LHCN-M2 (cell line): Measurements from ENCODE around the gene FRMPD2. TPM values are rescaled to one million over a fixed set of nuclear protein-coding genes. Genes with fewer than 3 reads are reported as not detected.
"Not testable (repeated sequence)": the region's sequence is repeated elsewhere in the genome, so short reads cannot be mapped to it uniquely, and the experiment has no call there.

ENCODE experiments used
- DNase-seq: peaks from one replicate; pipeline ENCODE4 v3.0.0-alpha.2; 2012; ENCODE audit warnings: low read depth
- total RNA-seq: library from RNA; depleted of rRNA; stranded (reverse); fragments of >200 nt; gene quantifications from 2 replicates; pipeline ENCODE4 v1.2.3, GENCODE V29; 2014

FRMPD2 gene
- total RNA-seq, 1 experiment from 2014 or later, result not detected

DNA sequence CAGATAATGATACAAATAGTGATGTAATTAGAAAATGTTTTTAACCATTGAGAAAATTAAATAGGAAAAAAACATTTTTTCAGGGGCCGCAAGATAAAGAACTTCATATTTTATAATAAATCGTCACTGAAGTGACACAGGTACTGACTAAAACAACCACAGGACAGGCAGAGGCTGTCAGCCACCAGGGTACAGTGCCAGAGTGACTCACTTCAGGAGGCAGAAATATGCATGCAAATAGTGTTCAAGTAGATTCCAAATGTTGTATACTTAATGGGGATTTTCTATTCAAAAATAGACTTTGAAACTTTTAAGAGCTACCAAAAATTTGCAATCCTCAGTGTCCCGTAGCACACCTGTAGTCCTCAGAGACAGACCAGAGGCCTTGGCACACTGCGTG is 68.6 kb downstream of the FRMPD2 start:
- DNase-seq, result no peak

DNA sequence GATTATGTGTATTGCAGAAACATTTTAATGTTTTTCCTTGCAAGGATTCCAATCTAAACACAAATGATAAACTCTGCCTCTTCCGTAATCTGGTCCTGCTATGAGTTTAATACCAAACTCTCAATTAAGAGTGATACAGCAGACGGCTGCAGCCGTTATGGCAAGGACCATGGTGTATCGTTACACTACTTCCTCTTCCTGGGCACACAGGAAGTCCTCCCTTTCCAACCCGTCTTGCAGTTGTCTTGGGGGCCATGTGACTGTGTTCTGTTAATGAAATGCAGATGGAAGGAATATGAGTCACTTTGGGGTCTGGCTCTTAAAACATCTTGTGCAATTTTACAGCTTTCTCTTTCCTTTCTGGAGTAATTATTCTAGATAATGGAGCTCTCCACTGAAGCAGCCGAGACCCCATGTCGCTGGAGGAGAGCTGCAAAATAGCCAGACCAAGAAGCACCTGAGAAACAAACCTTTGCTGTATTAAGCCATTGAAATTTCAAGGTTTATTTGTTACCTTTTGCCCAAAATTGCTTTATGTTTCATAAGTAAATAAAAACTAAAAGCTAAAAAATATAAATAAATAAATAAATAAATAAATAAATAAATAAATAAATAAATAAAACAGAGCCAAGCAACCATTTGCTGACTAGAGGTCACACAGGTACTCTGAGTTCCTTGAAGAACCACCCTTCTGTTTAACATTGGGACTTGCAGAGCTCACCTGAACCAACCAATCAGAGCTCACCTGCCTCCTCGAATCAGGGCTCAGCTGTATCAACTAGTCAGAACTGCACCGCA is 74.7 kb downstream of the FRMPD2 start:
- DNase-seq, result peak; percentile 38

DNA sequence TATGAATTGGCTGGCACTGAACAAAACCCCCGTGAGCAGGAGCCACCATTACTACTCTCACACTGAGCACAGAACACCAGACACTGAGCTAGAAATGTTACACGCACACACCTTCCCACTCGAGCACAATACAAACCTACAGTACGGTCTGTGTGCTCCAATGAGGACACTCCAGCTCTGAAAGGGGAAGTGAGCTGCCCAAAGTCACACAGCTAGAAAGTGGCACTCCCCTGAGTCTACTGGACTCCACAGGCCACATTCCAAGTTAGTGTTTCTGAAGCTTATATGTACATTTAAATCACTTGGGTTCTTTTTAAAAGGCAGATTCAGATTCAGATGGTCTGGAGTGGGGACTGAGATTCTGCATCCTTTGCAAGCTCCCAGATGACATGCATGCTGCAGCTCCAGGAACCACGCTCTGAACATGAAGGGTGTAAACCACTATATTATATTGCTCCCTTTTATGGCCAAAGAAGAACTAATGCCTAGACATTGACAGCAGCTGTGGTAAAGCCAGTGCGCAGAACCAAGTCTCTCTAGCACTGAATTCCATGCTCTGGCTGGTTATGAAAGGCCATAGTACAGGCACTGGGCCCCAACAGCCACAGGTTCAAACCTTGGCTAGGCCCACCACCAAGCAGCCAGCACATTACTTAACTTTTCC is 77.1 kb downstream of the FRMPD2 start:
- no peak for DNase-seq

DNA sequence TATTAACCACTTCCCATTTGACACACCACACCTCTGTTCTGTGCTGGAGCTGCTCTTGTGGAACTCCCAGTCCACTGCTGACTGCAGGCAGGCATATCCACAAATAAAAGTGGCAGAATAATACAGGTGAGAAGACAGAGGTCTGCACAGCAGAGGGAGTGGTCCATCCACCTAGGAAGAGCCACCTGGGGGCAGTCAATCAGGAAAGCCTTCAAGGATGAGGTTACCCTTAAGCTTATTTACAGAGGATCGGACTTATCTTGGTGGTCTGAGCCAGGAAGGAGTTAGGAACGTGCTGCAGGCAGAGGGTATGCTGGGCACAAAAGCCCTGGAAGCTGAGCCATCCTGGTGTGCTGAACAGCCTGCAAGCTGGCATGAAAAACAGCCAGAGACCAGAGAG is 78.7 kb downstream of the FRMPD2 start:
- DNase-seq, result no peak

DNA sequence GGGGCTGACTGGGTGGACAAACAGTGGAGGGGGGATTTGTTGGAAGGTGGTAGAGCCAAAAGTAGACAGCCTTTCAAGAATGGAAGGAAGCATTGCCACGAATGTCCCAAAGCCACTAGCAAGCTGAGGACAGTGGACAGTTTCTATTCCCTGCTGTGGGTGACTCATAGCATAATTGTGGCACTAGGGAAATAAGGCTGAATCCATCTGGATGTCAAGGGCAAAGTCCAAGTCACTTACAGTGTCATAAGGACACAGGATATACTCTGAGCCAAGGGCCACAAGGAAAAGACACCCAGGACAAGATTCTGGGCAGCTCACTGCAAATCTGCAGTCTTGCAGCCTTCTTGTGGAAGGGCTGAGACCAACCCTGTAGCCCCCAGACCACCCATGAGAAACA is 79.7 kb downstream of the FRMPD2 start:
- no peak for DNase-seq

DNA sequence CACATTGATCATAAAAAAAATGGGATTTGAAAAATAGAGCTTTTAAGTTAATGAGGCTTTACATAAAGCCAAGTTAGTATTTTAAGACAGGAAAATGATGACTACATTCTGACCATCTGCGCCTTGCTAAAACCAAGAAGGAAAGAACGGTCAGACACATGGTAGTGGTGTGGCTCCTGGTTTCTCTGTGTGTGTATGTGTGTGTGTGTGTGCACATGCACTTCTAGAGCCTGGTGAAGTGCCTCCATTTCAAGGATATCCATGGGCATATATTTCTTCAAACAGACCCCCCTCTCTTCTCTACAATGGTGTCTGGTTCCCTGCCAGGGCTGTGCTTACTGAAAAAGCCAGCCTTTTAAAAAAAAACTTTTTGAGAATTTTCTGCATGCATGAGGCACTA is 80.9 kb downstream of the FRMPD2 start:
- no peak for DNase-seq

DNA sequence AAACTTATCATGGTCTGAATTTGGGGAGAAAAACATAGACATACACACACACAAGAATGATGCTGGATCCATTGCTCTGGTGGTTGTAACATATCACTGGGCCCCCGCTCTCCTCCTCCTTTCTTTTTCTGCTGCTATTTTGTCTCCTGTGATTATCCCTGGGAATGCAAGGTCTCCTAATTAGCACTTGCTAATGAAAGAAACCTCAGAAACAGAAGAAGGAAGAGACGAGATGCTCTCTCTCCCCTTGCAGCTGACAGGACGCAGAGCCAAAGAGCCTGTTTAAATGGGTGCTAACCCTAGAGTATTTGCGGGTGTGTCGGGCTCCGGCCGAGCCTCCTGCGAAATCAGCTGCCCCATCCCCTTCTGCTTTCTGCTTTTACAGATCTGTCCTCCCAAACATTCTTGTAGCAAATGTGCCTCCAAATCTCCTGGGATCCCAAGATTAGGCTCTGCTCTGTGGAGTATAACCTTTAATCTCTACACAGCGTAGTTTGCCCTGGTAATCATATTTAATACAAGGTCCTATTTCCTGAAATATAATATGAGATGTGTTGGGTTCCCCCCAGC is 81.5 kb downstream of the FRMPD2 start:
- no peak for DNase-seq

DNA sequence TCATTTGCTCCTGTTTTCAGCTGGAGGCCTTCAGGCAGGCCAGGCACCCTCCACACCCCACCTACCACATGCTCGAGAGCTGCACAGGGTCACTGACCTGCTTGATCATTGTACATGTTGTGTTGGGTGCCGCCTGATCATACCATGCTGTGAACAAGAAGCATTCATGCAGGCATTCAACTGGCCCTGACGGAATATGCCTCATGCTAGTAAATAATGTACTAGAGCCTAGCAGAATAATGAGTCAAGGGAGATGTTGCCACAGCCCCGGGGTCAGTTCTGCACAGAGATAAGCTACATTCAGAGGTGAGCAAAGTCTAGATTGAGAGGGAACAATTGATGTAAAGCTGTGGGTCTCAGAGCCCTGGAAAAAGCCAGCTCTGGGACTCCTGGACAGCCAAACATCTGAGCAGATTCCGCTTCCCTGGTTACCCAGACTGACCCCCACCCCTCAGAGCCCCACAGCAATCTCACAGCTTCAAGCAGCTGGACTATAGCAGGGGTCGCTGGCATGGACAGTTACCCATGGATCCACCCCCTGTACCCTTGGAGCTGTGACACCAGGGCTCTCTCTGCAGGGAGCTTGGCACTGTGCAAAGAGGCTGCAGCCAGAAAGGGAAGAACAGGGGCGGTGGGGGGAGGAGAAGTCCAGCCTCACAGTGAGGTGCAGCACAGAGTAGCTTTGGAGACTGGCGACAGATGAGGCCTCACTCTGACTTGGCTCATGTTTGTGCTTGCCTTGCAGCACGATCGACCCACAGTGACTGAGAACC is 86.6 kb downstream of the FRMPD2 start:
- no peak for DNase-seq

DNA sequence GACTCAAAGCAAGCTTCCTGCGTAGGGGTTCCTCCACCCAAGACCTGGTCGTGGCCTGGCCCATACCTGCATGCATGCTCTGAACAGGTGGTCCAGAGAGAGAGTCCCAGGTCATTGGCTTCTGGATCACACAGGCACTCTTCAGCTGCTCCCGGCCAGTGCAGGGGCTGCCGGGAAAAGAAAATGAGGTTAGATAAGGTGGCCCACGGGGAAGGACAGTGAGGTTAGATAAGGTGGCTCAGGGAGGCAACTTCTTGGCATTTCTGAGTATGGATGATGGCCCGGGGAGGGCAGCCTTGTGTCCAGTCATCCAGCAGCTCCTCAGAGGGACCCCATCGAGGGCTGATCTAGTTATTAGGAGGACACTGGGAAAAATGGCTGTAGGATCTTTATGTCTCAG is 87.4 kb downstream of the FRMPD2 start:
- no peak for DNase-seq

DNA sequence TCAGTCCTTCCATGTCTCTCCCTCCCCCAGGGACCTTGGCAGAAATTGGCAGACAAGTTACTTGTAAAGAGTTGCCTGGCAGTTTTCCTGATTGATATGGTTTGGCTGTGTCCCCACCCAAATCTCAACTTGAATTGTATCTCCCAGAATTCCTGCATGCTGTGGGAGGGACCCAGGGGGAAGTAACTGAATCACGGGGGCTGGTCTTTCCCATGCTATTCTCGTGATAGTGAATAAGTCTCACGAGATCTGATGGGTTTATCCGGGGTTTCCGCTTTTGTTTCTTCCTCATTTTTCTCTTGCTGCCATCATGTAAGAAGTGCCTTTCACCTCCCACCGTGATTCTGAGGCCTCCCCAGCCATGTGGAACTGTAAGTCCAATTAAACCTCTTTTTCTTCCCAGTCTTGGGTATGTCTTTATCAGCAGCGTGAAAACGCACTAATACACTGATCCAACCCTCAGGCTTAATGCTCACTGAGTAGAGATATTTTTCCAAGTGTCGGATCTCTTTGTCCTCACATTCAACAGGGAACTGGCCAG is 88.2 kb downstream of the FRMPD2 start:
- DNase-seq, result not testable (repeated sequence)

DNA sequence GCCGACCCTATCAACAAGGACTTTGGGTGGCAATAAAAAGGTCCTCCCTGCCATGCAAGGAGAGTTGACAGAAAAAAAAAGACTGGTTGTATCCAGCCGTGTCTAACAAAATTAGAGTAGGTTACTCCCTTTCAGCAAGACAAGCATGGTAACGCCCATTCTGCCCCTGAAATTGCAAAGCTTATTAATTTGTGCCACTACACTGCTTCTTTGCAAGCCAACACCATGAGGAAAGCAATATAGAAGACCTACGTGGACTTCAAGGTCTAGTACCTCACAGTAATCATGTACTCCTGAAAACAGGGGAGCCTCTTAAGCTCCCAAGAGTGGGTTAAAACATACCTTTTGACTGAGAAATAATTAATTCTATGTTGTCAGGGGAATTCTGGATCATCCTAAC is 90.3 kb downstream of the FRMPD2 start:
- DNase-seq, result no peak

DNA sequence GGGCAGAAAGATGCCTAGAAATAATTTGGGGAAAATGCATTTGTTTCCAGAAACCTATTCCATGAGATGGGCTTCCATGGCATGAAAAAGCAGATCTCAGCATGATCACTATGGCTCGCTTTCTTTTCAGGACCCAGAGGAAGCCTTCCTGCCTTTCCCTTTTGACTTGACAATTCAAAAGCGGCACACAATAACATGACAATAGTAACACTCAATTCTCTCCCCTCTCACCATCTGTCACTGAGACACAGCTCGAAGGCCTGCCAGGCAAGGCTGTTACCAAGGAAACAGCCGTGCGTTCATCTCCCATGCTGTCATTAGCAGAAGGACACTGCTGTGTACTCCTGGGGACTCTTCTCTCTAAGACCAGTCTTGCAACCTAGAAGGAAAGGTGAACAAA is 101.8 kb downstream of the FRMPD2 start:
- not testable (repeated sequence) for DNase-seq

DNA sequence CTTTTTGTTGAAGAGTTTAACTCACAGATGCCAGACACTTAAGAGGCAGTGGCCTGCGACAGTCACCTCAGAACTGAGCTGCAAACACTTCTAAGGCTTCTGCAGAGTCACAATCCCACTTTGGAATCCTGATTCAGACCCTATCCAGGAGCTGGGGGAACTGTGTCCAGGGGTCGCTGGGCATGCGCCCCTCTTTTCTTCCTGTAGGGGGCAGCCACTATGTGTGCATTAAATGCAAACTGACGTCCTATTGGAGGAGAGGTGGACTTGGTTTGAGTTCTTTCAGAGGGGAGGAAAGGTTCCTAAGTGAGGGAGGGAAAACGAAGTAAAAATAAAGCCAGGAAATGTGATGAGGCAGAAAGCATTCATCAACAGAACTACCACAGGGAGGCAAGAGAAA is 113.8 kb downstream of the FRMPD2 start:
- not testable (repeated sequence) for DNase-seq

DNA sequence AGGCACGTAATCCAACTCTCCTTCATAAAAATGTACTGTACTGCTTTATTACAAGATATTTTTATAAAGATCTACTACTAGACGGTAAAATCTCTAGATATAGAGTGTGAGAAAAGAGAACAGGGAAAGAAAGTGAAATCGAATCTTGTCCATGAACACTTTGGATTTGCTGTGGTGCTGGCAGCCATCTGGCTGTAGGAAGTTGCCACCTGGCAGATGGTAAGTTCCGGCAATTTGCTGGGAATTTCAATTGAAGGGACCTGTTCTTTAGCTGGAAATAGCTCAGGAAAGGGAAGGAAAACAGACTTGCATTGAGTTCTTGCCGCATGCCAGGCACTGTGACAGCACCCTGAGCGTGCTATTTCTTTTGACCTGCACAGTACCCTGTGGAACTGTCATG is 114.3 kb downstream of the FRMPD2 start:
- not testable (repeated sequence) for DNase-seq

DNA sequence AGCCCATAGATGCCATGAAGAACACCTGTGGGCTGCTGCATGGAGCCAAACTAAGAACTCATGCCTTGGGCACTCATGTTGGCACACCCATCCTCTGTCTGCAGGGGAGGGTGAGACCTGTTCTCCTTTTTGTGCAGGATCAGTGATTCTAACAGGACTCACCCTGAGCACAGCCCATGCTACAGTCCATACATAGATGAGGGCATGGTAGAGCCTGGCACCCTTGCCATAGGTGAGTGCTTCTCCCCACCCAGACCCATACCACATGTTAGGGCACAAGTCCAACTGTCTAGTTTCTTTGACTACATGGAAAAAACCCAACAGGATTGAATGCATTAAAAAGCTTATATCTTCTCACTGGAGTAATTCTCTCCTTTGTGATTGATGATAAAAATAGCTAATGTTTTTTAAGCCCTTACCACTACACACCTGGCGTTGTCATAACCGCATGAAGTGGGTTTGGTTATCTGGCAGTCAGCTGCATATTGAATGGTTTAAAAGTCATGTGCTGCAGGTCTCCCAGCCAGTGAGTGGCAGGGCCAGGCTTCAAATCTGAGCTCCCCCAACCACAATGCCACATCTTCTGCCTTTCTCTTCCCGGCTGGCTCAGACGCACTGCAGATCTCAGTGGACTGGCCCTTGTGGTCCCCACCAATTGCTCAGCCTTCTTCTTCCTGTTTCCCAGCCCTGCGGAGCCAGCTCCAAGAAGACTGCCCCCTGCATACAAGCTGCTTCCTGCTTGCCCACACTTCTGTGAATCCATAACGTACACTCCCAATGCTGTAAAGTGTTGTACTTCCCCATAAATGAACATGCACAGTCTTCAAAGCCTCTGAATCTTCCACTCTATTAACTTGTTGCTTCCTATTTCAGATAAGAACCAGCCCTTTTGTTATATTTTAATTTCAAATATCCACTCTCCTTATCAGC is 120.0 kb downstream of the FRMPD2 start:
- not testable (repeated sequence) for DNase-seq

DNA sequence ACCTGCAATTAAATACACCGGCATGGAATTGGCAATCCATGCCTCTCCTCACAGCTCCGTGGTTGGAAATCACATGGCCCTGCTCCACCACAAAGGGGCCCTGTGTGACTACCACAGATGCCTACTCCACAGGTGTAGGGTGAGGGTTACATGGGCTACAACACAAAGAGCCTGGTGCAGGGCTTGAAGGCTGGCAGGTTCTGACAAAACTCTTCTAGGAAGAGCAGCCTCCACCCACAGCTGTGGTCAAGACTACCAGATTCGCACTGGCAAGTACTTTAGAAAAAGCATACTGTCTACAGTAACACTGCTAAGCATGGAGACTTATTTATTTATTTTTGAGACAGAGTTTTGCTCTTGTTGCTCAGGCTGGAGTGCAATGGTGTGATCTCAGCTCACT is 126.9 kb downstream of the FRMPD2 start:
- DNase-seq, result not testable (repeated sequence)

DNA sequence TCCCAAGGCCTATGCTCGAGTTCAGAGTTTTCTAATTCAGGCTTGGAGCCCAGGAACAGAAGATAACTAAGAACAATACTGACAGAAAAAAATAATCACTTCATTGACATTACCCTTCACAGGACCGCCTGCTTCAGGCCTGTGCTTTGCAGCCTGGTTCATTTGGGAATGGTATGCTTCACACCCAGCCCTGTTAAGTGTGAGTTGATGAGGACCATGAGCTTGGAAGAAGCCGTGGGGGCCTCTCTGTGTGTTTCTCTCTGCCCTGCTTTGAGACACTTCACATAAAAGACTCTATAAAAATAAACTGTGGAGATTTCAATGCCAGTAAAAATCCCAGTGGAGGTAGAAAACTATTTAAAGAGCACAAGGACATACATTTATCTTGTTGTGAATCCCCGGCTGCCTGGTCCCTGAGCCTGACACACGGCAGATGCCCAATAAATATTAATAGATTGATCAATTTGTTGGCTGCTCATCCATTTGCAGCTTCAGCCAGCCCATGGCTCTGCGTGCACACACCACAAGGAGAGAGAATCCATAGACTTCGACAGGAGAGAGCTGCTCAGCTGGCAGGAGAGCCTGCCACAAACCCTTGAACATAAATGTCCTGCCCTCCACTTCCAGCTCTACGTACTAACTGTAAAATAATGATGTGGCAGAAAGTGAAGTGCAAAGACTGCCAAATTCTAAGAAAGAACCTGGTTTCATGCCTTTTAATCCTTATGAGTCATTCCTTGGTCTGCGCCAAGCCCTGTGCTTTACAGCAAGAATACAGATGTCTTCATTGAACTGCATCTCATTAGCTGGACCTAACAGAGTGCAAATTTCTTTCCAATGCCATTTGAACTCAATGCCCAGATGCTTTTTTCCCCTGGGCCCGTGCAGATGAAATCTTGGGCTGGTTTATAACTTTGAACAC is 130.5 kb downstream of the FRMPD2 start:
- not testable (repeated sequence) for DNase-seq

DNA sequence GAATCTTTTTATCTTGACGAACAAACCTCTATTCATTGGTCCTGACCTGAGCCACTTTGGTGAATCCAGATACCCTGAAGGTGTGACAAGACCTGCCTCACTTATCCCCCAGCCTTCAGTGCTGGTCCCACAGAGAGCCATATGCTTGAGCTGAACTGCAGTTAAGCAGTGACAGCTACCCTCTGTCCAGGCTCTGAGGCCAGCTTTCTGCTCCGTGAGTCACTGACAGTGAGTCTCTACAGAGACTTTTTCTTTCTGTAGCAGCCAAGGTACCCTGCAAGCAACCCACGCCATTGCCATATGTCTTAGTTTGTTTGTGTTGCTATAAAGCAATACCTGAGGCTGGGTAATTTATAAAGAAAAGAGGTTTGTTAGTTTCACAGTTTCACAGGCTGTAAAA is 133.5 kb downstream of the FRMPD2 start:
- DNase-seq, result not testable (repeated sequence)
